Activated CD4-positive, alpha-beta T cell treated with anti-CD3 and anti-CD28 coated beads for 36 hours (primary cell): ENCODE measurements around the gene PIK3CB. TPM values are rescaled to one million over a fixed set of nuclear protein-coding genes. Genes with fewer than 3 reads are reported as not detected.

ENCODE experiments used
- ATAC-seq: fragments of 200-7000 bp; cut with Tn5 transposase; one replicate; pipeline ENCODE4 v1.10.0; 2021; ENCODE audit warnings: mild to moderate bottlenecking, moderate library complexity
- CTCF ChIA-PET: fragments of 350-600 bp; sonication (Branson Sonifier 250); formaldehyde crosslinking; loops from one replicate; lab custom pipeline; 2021; ENCODE audit warnings: antibody characterized with exemption; lab: Charles Lee
- POLR2A ChIA-PET: fragments of 350-600 bp; sonication (Branson Sonifier 250); formaldehyde crosslinking; loops from one replicate; lab custom pipeline; 2021; ENCODE audit warnings: antibody characterized with exemption, inconsistent platforms; lab: Charles Lee
- DNase-seq: peaks from one replicate; pipeline ENCODE4 v3.0.0-alpha.2; 2020
- H3K27ac Mint-ChIP-seq: one replicate; pipeline ENCODE4 v1.8.0; 2021; ENCODE audit warnings: mixed read lengths
- H3K27me3 Mint-ChIP-seq: one replicate; pipeline ENCODE4 v1.8.0; 2021; ENCODE audit warnings: mixed read lengths
- H3K36me3 Mint-ChIP-seq: one replicate; pipeline ENCODE4 v1.8.0; 2021; ENCODE audit warnings: low read depth, mixed read lengths
- H3K4me1 Mint-ChIP-seq: one replicate; pipeline ENCODE4 v1.8.0; 2021; ENCODE audit warnings: mixed read lengths
- H3K4me3 Mint-ChIP-seq: one replicate; pipeline ENCODE4 v1.8.0; 2021; ENCODE audit warnings: mild to moderate bottlenecking, moderate library complexity, mixed read lengths
- H3K9me3 Mint-ChIP-seq: one replicate; pipeline ENCODE4 v1.8.0; 2021; ENCODE audit warnings: low read depth, mixed read lengths
- intact Hi-C, 2 experiments: fragments of 100-400 bp; cut with DNase I in 1 of 2; cut with micrococcal nuclease in 1 of 2; formaldehyde crosslinking; loops; one replicate each; pipeline versions ENCODE4 v1.14.2 to v1.15.1; 2022 to 2024; cut with DNase I, micrococcal nuclease
- total RNA-seq, 2 experiments: library from RNA; stranded (reverse); gene quantifications; one replicate each; pipeline ENCODE4 v1.2.3, GENCODE V29; 2021

Gene PIK3CB
- total RNA-seq, 2 experiments from 2014 or later, result 16.2 to 19.1 TPM

DNA sequence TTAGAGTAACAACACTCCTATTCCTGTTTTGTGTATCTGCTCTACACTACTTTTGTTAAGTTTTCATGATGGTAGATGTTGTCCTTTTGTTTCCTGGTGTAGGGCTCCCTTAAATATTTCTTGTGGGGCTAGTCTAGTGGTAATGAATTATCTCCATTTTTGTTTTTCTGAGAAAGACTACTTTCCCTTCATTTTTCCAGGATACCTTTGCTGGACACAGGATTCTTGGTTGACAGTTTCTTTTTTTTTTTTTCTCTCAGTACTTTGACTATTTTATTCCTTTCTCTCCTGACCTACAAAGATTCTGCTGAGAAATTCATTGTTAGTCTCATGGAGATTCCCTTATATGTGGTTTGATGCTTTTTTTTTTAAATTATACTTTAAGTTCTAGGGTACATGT is 188.2 kb downstream of the PIK3CB start:
- Mint-ChIP-seq H3K27ac (no peak overlapping the region), H3K27me3 (no peaks in the 10 kb centered on the region), H3K9me3 (peaks cover 47% of the 10 kb centered on the region), H3K4me3 (no peak overlapping the region), H3K4me1 (no peaks in the 10 kb centered on the region), H3K36me3 (peaks cover 31% of the 10 kb centered on the region)
- DNase-seq (no peak), ATAC-seq (no peak)
- CTCF ChIA-PET, result interaction anchor here (0.7 to 1.0 kb wide), 3 partner anchors 93 to 277 kb away, joined by 3 to 4 read pairs (median 4); no protein-coding TSS in a partner anchor
- POLR2A ChIA-PET, result interaction anchor here (0.8 kb wide), 1 partner anchor 22 kb away, joined by 3 read pairs; no protein-coding TSS in a partner anchor
- intact Hi-C loops, result no loop called here

DNA sequence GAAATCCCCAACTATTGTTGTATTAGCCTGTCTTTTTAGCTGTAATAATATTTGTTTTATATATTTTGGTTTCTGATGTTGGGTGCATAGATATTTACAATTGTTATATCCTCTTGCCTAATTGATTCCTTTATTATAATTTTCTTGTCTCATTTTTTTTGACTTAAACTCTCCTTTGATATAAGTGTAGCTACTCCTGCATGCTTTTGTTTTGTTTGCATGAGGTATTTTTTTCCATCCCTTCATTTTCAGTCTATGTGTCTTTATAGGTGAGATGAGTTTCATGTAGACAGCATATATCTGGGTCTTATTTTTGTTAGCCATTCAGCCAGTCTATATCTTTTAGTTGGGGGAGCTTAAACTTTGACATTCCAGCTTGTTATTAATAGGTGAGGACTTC is 188.7 kb downstream of the PIK3CB start:
- Mint-ChIP-seq H3K4me3 (no peak overlapping the region), H3K9me3 (peaks cover 47% of the 10 kb centered on the region), H3K36me3 (peaks cover 26% of the 10 kb centered on the region), H3K27me3 (no peaks in the 10 kb centered on the region), H3K27ac (no peak overlapping the region), H3K4me1 (no peaks in the 10 kb centered on the region)
- intact Hi-C loops, result no loop called here
- DNase-seq (no peak), ATAC-seq (no peak)
- CTCF ChIA-PET, result interaction anchor here (0.7 to 1.0 kb wide), 3 partner anchors 93 to 277 kb away, joined by 3 to 4 read pairs (median 4); no protein-coding TSS in a partner anchor
- POLR2A ChIA-PET, result interaction anchor here (0.8 kb wide), 1 partner anchor 23 kb away, joined by 3 read pairs; no protein-coding TSS in a partner anchor

GRCh38 chr3:138642927-138643253 is 191.8 kb downstream of the PIK3CB start:
- ATAC-seq, result no peak
- Mint-ChIP-seq H3K27me3 (no peaks in the 10 kb centered on the region), H3K36me3 (peaks cover 7% of the 10 kb centered on the region), H3K9me3 (peaks cover 54% of the 10 kb centered on the region), H3K4me3 (no peak overlapping the region), H3K27ac (no peak overlapping the region), H3K4me1 (no peaks in the 10 kb centered on the region)
- CTCF ChIA-PET, result no interaction called here
- no peak for DNase-seq
- POLR2A ChIA-PET, result no interaction called here
- intact Hi-C loops, result no loop called here

DNA sequence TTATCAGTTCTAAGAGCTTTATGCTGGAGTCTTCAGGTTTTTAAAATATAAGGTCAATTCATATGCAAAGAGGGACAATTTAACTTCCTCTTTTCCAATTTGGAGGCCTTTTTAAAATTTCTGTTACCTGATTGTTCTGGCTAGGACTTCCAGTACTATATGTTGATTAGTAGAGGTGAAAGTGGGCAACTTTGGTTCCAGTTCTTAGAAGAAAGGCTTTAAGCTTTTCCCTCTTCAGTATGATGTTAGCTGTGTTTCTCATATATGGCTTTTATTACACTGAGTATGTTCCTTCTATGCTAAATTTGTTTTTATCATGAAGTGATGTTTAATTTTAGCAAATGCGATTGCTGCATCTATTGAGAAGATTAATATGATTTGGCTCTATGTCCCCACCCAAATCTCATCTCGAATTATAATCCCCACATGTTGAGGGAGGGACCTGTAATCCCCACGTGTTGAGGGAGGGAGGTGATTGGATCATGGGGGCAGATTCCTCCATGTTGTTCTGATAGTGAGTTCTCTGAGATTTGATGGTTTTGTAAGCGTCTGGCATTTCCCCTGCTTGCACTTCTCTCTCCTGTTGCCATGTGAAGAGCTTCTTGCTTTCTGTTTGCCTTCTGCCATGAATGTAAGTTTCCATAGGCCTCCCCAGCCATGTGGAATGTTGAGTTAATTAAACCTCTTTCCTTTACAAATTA is 192.4 kb downstream of the PIK3CB start:
- ChIA-PET POLR2A (no interaction called here), CTCF (interaction anchor here (0.6 kb wide), 1 partner anchor 1352 kb away, joined by 3 read pairs; no protein-coding TSS in a partner anchor)
- Mint-ChIP-seq H3K36me3 (peaks cover 7% of the 10 kb centered on the region), H3K27me3 (no peaks in the 10 kb centered on the region), H3K9me3 (peaks cover 51% of the 10 kb centered on the region), H3K4me1 (no peaks in the 10 kb centered on the region), H3K27ac (no peak overlapping the region), H3K4me3 (no peak overlapping the region)
- DNase-seq (no peak), ATAC-seq (no peak)
- intact Hi-C loops, result no loop called here

DNA sequence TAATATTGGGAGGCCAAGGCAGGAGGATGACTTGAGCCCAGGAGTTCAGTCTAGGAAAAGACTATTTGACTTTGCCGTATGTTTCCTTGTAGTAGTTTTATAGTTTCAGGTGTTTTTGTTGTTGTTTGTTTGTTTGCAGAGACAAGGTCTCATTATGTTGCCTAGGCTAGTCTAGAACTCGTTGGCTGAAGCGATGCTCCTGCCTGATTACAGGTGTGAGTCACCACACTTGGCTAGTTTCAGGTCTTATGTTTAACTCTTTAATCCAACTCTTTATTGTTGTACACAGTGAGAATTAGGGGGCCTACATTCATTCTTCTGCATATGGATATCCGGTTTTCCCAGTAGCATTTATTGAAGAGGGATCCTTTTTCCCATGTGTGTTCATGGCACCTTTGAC is 194.2 kb downstream of the PIK3CB start:
- no peak overlapping the region for H3K4me3 Mint-ChIP-seq
- CTCF ChIA-PET, result no interaction called here
- no peaks in the 10 kb centered on the region for H3K27me3 Mint-ChIP-seq
- H3K9me3 Mint-ChIP-seq, result peaks cover 41% of the 10 kb centered on the region
- POLR2A ChIA-PET, result no interaction called here
- H3K4me1 Mint-ChIP-seq, result no peaks in the 10 kb centered on the region
- no peak for DNase-seq
- intact Hi-C loops, result no loop called here
- peaks cover 2% of the 10 kb centered on the region for H3K36me3 Mint-ChIP-seq
- no peak overlapping the region for H3K27ac Mint-ChIP-seq
- ATAC-seq, result no peak

DNA sequence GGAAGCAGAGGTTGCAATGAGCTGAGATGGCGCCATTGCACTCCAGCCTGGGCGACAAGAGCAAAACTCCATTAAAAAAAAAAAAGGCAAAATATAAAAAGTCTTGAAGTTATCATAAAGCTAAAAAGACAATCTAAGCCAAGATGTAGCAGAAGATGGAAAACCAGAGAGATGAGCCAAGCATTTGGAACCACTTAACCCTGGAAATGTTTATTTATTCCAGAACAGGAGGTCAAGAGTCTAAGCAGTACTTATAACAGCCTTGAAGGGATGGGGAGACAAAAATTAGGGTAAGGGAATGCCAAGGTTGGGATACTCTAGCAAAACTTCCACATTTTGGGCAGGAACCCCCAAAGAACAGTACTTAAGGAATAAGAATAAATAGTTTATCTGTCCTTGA is 196.1 kb downstream of the PIK3CB start:
- ChIA-PET CTCF (interaction anchor here (0.6 to 0.8 kb wide), 2 partner anchors 334 to 721 kb away, joined by 3 to 4 read pairs; no protein-coding TSS in a partner anchor), POLR2A (no interaction called here)
- intact Hi-C loops, result no loop called here
- H3K4me3 Mint-ChIP-seq, result no peak overlapping the region
- no peak overlapping the region for H3K27ac Mint-ChIP-seq
- H3K4me1 Mint-ChIP-seq, result no peaks in the 10 kb centered on the region
- H3K9me3 Mint-ChIP-seq, result peaks cover 29% of the 10 kb centered on the region
- no peaks in the 10 kb centered on the region for H3K27me3 Mint-ChIP-seq
- no peak for DNase-seq
- H3K36me3 Mint-ChIP-seq, result peaks cover 2% of the 10 kb centered on the region
- no peak for ATAC-seq

DNA sequence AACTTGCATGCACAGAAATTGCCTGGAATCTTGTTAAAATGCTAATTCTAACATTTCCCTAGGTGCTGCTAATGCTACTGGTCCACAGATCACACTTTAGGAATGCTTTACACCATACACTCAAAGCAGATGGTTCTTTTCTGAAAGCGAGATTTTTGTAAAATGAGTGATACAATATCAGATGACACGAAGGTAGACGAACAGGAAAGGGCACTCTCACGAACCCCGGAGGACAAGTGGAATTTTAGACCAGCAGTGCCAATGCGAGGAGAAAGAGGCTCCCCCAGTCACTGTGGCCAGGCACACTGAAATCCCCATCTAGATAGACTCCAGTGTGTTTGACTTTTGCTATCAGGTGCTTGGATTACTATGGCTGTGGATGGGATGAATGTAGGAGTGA is 205.2 kb downstream of the PIK3CB start:
- intact Hi-C loops, result no loop called here
- CTCF ChIA-PET, result no interaction called here
- POLR2A ChIA-PET, result no interaction called here
- no peak overlapping the region for H3K4me3 Mint-ChIP-seq
- no peaks in the 10 kb centered on the region for H3K9me3 Mint-ChIP-seq
- peaks cover 3% of the 10 kb centered on the region for H3K4me1 Mint-ChIP-seq
- no peaks in the 10 kb centered on the region for H3K27me3 Mint-ChIP-seq
- no peak for ATAC-seq
- DNase-seq, result no peak
- H3K36me3 Mint-ChIP-seq, result peaks cover 3% of the 10 kb centered on the region
- no peak overlapping the region for H3K27ac Mint-ChIP-seq

DNA sequence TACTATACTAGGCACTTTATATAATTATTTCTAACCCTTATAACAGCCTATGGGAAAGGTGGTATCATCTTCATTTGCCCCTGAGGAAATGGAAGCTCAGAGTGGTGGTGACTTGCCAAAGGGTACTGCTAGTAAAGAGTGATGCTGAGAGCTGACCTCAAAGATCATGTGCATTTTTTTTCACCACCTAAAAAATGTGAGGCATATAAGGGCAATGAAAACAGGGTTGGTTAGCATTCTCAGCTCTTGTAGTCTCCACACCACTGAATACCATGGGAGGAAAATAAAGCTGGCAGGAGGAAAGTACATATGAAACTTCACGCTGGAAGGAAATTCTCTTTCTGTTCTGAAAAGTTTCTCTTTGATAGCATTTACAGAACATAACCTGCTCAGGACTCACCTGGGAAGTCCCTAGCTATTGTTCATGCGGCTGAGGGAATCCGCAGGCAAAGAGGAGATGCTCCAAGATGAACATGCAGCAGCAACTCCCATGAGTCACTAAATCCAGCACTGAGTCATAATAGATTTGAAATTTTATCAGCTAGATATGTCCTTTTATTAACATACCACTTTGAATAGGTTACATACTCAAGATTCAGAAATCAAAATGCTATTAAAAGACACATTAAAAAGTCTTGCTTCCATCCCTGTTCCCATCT is 208.9 kb downstream of the PIK3CB start:
- H3K4me1 Mint-ChIP-seq, result peaks cover 3% of the 10 kb centered on the region
- ATAC-seq, result no peak
- H3K36me3 Mint-ChIP-seq, result peaks cover 1% of the 10 kb centered on the region

DNA sequence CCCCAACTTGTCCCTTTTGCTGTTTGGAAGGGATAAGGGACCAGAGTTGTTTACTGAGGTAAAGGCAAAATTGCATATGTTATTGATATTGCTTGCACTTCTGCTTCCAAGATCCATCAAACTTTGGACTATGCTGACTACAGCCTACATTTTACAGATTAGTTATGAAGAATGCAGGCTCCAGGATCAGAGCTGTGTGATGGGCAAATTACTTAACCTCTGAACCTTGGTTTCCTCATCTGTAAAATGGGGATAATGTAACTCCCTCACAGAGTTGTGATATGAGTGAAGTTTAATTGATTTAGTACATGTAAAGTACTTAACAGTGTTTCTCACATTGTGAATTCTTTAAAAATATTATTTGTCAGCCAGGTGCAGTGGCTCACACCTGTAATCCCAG is 210.2 kb downstream of the PIK3CB start:
- CTCF ChIA-PET, result interaction anchor here (1.3 kb wide), 2 partner anchors 13 to 31 kb away, joined by 3 to 4 read pairs; partner anchors contain the start of gene CEP70
- Mint-ChIP-seq H3K9me3 (no peaks in the 10 kb centered on the region), H3K27ac (no peak overlapping the region), H3K27me3 (no peaks in the 10 kb centered on the region), H3K4me3 (no peak overlapping the region), H3K4me1 (peaks cover 3% of the 10 kb centered on the region), H3K36me3 (peaks cover 1% of the 10 kb centered on the region)
- intact Hi-C loops, result no loop called here
- ATAC-seq (no peak), DNase-seq (no peak)
- POLR2A ChIA-PET, result interaction anchor here (0.6 kb wide), 1 partner anchor 113 kb away, joined by 3 read pairs; no protein-coding TSS in a partner anchor

More for the DNA sequence above, 208.9 kb downstream of the PIK3CB start:
- H3K27ac Mint-ChIP-seq, result no peak overlapping the region
- ChIA-PET CTCF (interaction anchor here (0.6 to 1.0 kb wide), 3 partner anchors 12 to 310 kb away, joined by 3 to 4 read pairs (median 3); partner anchors contain the start of gene CEP70), POLR2A (interaction anchor here (0.5 kb wide), 1 partner anchor 301 kb away, joined by 4 read pairs; no protein-coding TSS in a partner anchor)
- H3K4me3 Mint-ChIP-seq, result no peak overlapping the region
- DNase-seq, result no peak
- no peaks in the 10 kb centered on the region for H3K27me3 Mint-ChIP-seq
- intact Hi-C loops, result no loop called here
- H3K9me3 Mint-ChIP-seq, result no peaks in the 10 kb centered on the region

DNA sequence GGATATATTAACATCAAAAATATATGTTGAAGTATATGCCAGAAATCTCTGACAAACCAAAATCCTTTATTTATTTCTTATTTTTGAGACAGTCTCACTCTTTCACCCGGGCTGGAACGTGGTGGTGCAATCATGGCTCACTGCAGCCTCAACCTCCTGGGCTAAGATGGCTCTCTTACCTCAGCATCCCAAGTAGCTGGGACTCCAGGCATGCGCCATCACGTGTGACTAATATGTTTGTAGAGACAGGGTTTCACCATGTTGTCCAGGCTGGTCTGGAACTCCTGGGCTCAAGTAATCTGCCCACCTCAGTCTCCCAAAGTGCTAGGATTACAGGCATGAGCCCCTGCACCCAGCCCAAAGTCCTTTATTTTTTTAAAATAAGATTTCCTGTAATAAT is 214.3 kb downstream of the PIK3CB start:
- no peak overlapping the region for H3K4me3 Mint-ChIP-seq
- H3K4me1 Mint-ChIP-seq, result no peaks in the 10 kb centered on the region
- no peaks in the 10 kb centered on the region for H3K27me3 Mint-ChIP-seq
- POLR2A ChIA-PET, result interaction anchor here (0.6 kb wide), 1 partner anchor 28 kb away, joined by 4 read pairs; no protein-coding TSS in a partner anchor
- H3K36me3 Mint-ChIP-seq, result no peaks in the 10 kb centered on the region
- DNase-seq (no peak), ATAC-seq (no peak)
- no peak overlapping the region for H3K27ac Mint-ChIP-seq
- H3K9me3 Mint-ChIP-seq, result no peaks in the 10 kb centered on the region
- intact Hi-C loops, result no loop called here
- CTCF ChIA-PET, result no interaction called here

DNA sequence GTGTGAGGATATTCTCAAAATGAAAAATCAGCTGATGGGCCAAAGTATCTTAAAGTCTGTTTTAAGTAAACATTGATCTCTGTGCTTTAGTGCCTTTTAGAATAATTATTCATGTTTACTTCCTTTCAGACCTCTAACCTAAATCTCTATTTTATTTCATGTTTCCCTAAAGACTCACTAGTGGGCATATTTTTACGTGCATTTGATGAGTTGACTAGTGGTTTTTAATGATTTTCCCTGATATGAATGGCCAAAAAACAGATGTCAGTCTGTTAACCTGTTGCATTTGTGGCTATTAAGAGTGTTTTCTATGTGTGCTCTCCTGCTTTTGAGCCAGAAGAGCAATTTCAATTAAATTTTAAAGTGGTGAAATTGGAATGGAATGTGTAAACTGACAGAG is 219.3 kb downstream of the PIK3CB start:
- Mint-ChIP-seq H3K27ac (no peak overlapping the region), H3K4me3 (no peak overlapping the region), H3K4me1 (no peaks in the 10 kb centered on the region), H3K36me3 (no peaks in the 10 kb centered on the region), H3K9me3 (no peaks in the 10 kb centered on the region), H3K27me3 (no peaks in the 10 kb centered on the region)
- ChIA-PET POLR2A (no interaction called here), CTCF (no interaction called here)
- ATAC-seq (no peak), DNase-seq (no peak)
- intact Hi-C loops, result no loop called here
